ENCODE results near the gene CACNA2D4. TPM values are rescaled to one million over a fixed set of nuclear protein-coding genes. Genes with fewer than 3 reads are reported as not detected.

CACNA2D4 gene
- total and polyA plus RNA-seq, 2 donors from 2014 or later, result 2.5 to 7.3 TPM

DNA sequence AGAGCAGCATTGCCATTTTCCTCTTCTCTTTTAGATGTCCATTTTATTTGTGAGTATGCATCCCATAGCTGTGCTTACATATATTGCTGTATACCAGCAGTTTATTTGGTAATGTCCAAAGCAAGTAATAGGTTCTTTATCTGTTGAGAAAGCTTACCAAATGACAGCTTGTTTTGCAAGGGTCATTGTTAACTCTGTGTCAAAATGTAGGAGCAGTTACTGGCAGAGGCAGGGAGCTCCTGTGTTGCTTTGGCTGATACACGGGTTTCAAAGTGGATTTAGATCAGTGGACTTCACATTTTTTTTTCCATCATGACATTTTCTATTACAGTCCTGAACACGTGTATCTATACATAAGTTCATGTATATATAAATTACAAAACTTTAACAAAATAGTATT, 136.2 kb downstream of the CACNA2D4 start:
- Histone ChIP-seq H3K4me3 (ENCODE audit: low read length in 3 of 3) (no peak overlapping the region), H3K9ac (ENCODE audit: low read length in 3 of 3) (no peak overlapping the region), H3K27ac (ENCODE audit: low read depth in 2 of 2, low read length in 2 of 2) (no peak overlapping the region), H3K4me1 (ENCODE audit: control insufficient read depth in 2 of 3, insufficient read depth in 2 of 3, low read depth in 1 of 3, low read length in 3 of 3) (peaks cover 0 to 2% (median 0%) of the 10 kb centered on the region in 3 donors), H3K9me3 (ENCODE audit: control insufficient read depth in 2 of 3, insufficient read depth in 1 of 3, low read length in 3 of 3) (no peaks in the 10 kb centered on the region), H3K36me3 (ENCODE audit: control insufficient read depth in 2 of 3, insufficient read depth in 3 of 3, low read length in 3 of 3) (peaks cover 3 to 8% (median 7%) of the 10 kb centered on the region in 3 donors), H3K27me3 (ENCODE audit: control insufficient read depth, insufficient read depth, low read length) (no peaks in the 10 kb centered on the region)
- FAIRE-seq (no peak), DNase-seq (no peak)
- TF ChIP-seq, protein P1, sequence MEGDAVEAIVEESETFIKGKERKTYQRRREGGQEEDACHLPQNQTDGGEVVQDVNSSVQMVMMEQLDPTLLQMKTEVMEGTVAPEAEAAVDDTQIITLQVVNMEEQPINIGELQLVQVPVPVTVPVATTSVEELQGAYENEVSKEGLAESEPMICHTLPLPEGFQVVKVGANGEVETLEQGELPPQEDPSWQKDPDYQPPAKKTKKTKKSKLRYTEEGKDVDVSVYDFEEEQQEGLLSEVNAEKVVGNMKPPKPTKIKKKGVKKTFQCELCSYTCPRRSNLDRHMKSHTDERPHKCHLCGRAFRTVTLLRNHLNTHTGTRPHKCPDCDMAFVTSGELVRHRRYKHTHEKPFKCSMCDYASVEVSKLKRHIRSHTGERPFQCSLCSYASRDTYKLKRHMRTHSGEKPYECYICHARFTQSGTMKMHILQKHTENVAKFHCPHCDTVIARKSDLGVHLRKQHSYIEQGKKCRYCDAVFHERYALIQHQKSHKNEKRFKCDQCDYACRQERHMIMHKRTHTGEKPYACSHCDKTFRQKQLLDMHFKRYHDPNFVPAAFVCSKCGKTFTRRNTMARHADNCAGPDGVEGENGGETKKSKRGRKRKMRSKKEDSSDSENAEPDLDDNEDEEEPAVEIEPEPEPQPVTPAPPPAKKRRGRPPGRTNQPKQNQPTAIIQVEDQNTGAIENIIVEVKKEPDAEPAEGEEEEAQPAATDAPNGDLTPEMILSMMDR (IDR thresholded peaks at IDR 0.05; ENCODE audit: borderline replicate concordance, extremely low read depth, insufficient read depth), result no peak
- intact Hi-C loops (cut with DNase I), result no loop called here

DNA sequence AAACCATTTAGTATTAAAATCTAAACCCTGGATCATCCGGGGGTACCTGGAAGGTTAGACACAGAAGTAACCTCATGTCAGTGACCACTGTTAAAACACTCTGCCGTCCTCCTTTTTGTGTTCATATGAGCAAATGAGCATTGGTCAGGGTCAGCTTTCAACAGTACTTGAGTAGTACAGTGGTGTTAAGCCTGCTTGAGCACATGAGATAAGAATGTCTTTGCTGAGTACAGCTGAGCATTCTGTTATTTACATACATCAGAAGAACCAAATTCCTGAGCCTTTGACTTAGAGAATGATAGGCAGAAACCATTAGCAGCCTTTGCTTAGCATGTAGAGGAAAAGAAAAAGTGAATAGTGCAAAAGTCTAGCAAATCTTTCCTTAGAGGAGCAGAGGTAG, 136.7 kb downstream of the CACNA2D4 start:
- peaks cover 0 to 2% (median 0%) of the 10 kb centered on the region in 3 donors for H3K4me1 ChIP-seq (ENCODE audit: control insufficient read depth in 2 of 3, insufficient read depth in 2 of 3, low read depth in 1 of 3, low read length in 3 of 3)
- FAIRE-seq (no peak), DNase-seq (no peak)
- H3K4me3 ChIP-seq (ENCODE audit: low read length in 3 of 3), result no peak overlapping the region
- H3K9me3 ChIP-seq (ENCODE audit: control insufficient read depth in 2 of 3, insufficient read depth in 1 of 3, low read length in 3 of 3), result no peaks in the 10 kb centered on the region
- H3K36me3 ChIP-seq (ENCODE audit: control insufficient read depth in 2 of 3, insufficient read depth in 3 of 3, low read length in 3 of 3), result peaks cover 3 to 6% (median 4%) of the 10 kb centered on the region in 3 donors
- H3K9ac ChIP-seq (ENCODE audit: low read length in 3 of 3), result no peak overlapping the region
- TF ChIP-seq, protein P1 (IDR thresholded peaks at IDR 0.05; ENCODE audit: borderline replicate concordance, extremely low read depth, insufficient read depth), result no peak
- H3K27ac ChIP-seq (ENCODE audit: low read depth in 2 of 2, low read length in 2 of 2), result no peak overlapping the region
- intact Hi-C loops (cut with DNase I), result no loop called here
- H3K27me3 ChIP-seq (ENCODE audit: control insufficient read depth, insufficient read depth, low read length), result no peaks in the 10 kb centered on the region

DNA sequence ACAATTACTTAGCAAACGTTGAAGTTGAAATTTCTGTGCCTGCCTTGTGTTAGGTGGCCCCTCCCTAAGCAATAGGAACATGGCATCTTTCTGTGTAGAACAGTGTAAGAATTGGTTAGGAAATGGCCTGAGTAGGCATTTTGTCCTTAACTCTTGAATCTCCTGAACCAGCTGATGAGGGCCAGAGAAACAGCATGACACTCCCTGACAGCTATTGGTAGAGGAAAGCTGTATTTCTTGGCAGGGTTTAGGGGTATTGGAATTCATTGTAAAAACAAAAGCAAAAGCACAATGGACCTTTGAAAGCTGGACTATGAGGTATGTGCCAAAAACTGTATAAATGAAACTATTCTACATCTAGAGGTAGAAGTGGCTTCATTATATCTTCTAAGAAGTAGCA, 138.7 kb downstream of the CACNA2D4 start:
- Histone ChIP-seq H3K36me3 (ENCODE audit: control insufficient read depth in 2 of 3, insufficient read depth in 3 of 3, low read length in 3 of 3) (no peaks in the 10 kb centered on the region), H3K4me3 (ENCODE audit: low read length in 3 of 3) (no peak overlapping the region), H3K9me3 (ENCODE audit: control insufficient read depth in 2 of 3, insufficient read depth in 1 of 3, low read length in 3 of 3) (no peaks in the 10 kb centered on the region), H3K4me1 (ENCODE audit: control insufficient read depth in 2 of 3, insufficient read depth in 2 of 3, low read depth in 1 of 3, low read length in 3 of 3) (peaks cover 0 to 2% (median 0%) of the 10 kb centered on the region in 3 donors), H3K27ac (ENCODE audit: low read depth in 2 of 2, low read length in 2 of 2) (no peak overlapping the region), H3K9ac (ENCODE audit: low read length in 3 of 3) (no peak overlapping the region), H3K27me3 (ENCODE audit: control insufficient read depth, insufficient read depth, low read length) (no peaks in the 10 kb centered on the region)
- TF ChIP-seq, protein P1 (IDR thresholded peaks at IDR 0.05; ENCODE audit: borderline replicate concordance, extremely low read depth, insufficient read depth), result no peak
- intact Hi-C loops (cut with DNase I), result no loop called here
- FAIRE-seq (no peak), DNase-seq (no peak)

DNA sequence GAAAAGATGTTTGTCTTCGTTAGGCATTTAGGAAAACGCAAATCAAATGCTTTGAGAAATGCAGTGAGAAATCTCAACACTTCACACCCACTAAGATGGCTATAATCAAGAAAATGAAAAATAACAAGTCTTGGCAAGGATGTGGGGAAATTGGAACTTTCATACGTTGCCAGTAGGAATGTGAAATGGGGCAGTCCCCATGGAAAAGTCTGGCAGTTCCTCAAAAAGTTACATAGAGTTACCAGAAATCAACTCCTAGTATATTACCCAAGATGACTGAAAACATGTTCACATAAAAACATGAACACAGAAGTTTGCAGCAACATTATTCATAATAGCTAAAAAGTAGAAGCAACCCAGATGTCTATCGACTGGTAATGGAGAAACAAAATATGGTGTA, 139.5 kb downstream of the CACNA2D4 start:
- FAIRE-seq, result no peak
- Histone ChIP-seq H3K9me3 (ENCODE audit: control insufficient read depth in 2 of 3, insufficient read depth in 1 of 3, low read length in 3 of 3) (no peaks in the 10 kb centered on the region), H3K27me3 (ENCODE audit: control insufficient read depth, insufficient read depth, low read length) (no peaks in the 10 kb centered on the region), H3K4me3 (ENCODE audit: low read length in 3 of 3) (no peak overlapping the region), H3K4me1 (ENCODE audit: control insufficient read depth in 2 of 3, insufficient read depth in 2 of 3, low read depth in 1 of 3, low read length in 3 of 3) (peaks cover 0 to 2% (median 0%) of the 10 kb centered on the region in 3 donors), H3K9ac (ENCODE audit: low read length in 3 of 3) (no peak overlapping the region), H3K27ac (ENCODE audit: low read depth in 2 of 2, low read length in 2 of 2) (no peak overlapping the region), H3K36me3 (ENCODE audit: control insufficient read depth in 2 of 3, insufficient read depth in 3 of 3, low read length in 3 of 3) (no peaks in the 10 kb centered on the region)
- no peak for DNase-seq
- intact Hi-C loops (cut with DNase I), result no loop called here
- TF ChIP-seq, protein P1 (IDR thresholded peaks at IDR 0.05; ENCODE audit: borderline replicate concordance, extremely low read depth, insufficient read depth), result no peak
